ENCODE measurements around the gene FER. TPM values are rescaled to one million over a fixed set of nuclear protein-coding genes. Genes with fewer than 3 reads are reported as not detected.

The FER gene
- total and polyA plus RNA-seq, 2 of the 13 experiments (the other 11 are each of a cell fraction or from before 2014, with no cell fraction given): 7.9 to 29.0 TPM

GRCh38 chr5:108924457-108924961 is 176.8 kb downstream of the FER start (continued):
- peak; percentile 23; the same call in 1 of the 2 replicates for TF ChIP-seq BCL6 (CRISPR knock-in tag; IDR thresholded peaks at IDR 0.05)
- no peak for TF ChIP-seq CBX2 (IDR thresholded peaks at IDR 0.05; ENCODE audit: low read depth, low read length)
- TF ChIP-seq CBX2 (CRISPR knock-in tag; IDR thresholded peaks at IDR 0.05; ENCODE audit: low read depth): no peak
- TF ChIP-seq HMGXB4 (CRISPR knock-in tag; IDR thresholded peaks at IDR 0.05; ENCODE audit: borderline replicate concordance in 1 of 2, low read depth in 1 of 2): peak; percentile 85 to 91
- TF ChIP-seq BRF2 (CRISPR knock-in tag; IDR thresholded peaks at IDR 0.05): no peak
- no peak for TF ChIP-seq SMAD1 (CRISPR knock-in tag; IDR thresholded peaks at IDR 0.05; ENCODE audit: borderline replicate concordance, low read depth)
- TF ChIP-seq ZNF775 (CRISPR knock-in tag; IDR thresholded peaks at IDR 0.05; ENCODE audit: borderline replicate concordance): no peak
- TF ChIP-seq RARA (CRISPR knock-in tag; IDR thresholded peaks at IDR 0.05): 0 out of 2 replicates have a peak, but pooled peaks have one; percentile 17
- no peak for TF ChIP-seq ZNF891 (CRISPR knock-in tag; IDR thresholded peaks at IDR 0.05)
- no peak; the same call in 1 of the 2 replicates for TF ChIP-seq TCF7 (IDR thresholded peaks at IDR 0.05; ENCODE audit: low read depth)
- TF ChIP-seq SNAPC4 (CRISPR knock-in tag; IDR thresholded peaks at IDR 0.05): no peak
- TF ChIP-seq ZBTB8A (CRISPR knock-in tag; IDR thresholded peaks at IDR 0.05; ENCODE audit: borderline replicate concordance, low read depth): no peak
- no peak for TF ChIP-seq ZNF547 (CRISPR knock-in tag; IDR thresholded peaks at IDR 0.05)
- TF ChIP-seq ZNF776 (CRISPR knock-in tag; IDR thresholded peaks at IDR 0.05): no peak
- TF ChIP-seq, protein P1, sequence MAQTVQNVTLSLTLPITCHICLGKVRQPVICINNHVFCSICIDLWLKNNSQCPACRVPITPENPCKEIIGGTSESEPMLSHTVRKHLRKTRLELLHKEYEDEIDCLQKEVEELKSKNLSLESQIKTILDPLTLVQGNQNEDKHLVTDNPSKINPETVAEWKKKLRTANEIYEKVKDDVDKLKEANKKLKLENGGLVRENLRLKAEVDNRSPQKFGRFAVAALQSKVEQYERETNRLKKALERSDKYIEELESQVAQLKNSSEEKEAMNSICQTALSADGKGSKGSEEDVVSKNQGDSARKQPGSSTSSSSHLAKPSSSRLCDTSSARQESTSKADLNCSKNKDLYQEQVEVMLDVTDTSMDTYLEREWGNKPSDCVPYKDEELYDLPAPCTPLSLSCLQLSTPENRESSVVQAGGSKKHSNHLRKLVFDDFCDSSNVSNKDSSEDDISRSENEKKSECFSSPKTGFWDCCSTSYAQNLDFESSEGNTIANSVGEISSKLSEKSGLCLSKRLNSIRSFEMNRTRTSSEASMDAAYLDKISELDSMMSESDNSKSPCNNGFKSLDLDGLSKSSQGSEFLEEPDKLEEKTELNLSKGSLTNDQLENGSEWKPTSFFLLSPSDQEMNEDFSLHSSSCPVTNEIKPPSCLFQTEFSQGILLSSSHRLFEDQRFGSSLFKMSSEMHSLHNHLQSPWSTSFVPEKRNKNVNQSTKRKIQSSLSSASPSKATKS (CRISPR knock-in tag; IDR thresholded peaks at IDR 0.05): no peak
- no peak for TF ChIP-seq MYC (CRISPR knock-in tag; IDR thresholded peaks at IDR 0.05; ENCODE audit: borderline replicate concordance)
- TF ChIP-seq ARNT (IDR thresholded peaks at IDR 0.05): no peak
- peak; percentile 59; the same call in 1 of the 2 replicates for TF ChIP-seq SAP130 (CRISPR knock-in tag; IDR thresholded peaks at IDR 0.05; ENCODE audit: low read depth)

All from HepG2 (cell line).